ENCODE measurements around the gene HS3ST3A1.
"Not testable (repeated sequence)": the region's sequence is repeated elsewhere in the genome, so short reads cannot be mapped to it uniquely, and the experiment has no call there.

The HS3ST3A1 gene

GRCh38 chr17:13575922-13576419, 25.8 kb downstream of the HS3ST3A1 start:
- no peak for DNase-seq (ENCODE audit: low read depth)

- DNase-seq (ENCODE audit: low read depth), result no peak
These were observed 26.3 kb downstream of the HS3ST3A1 start for GRCh38 chr17:13575466-13575865.

- DNase-seq (ENCODE audit: low read depth), result no peak
These were observed 29.1 kb downstream of the HS3ST3A1 start for GRCh38 chr17:13572581-13572980.

- no peak for DNase-seq (ENCODE audit: low read depth)
These were observed 32.2 kb downstream of the HS3ST3A1 start for GRCh38 chr17:13569398-13570123.

GRCh38 chr17:13568582-13569397, 32.9 kb downstream of the HS3ST3A1 start:
- DNase-seq (ENCODE audit: low read depth), result no peak

GRCh38 chr17:13563866-13564265, 37.9 kb downstream of the HS3ST3A1 start:
- no peak for DNase-seq (ENCODE audit: low read depth)

- DNase-seq (ENCODE audit: low read depth), result no peak
These were observed 39.4 kb downstream of the HS3ST3A1 start for GRCh38 chr17:13562271-13562800.

- DNase-seq (ENCODE audit: low read depth), result no peak
These were observed 40.0 kb downstream of the HS3ST3A1 start for GRCh38 chr17:13561606-13562270.

GRCh38 chr17:13560935-13561334, 40.8 kb downstream of the HS3ST3A1 start:
- DNase-seq (ENCODE audit: low read depth), result no peak

GRCh38 chr17:13558588-13558987, 43.1 kb downstream of the HS3ST3A1 start:
- no peak for DNase-seq (ENCODE audit: low read depth)

- no peak for DNase-seq (ENCODE audit: low read depth)
These were observed 44.7 kb downstream of the HS3ST3A1 start for GRCh38 chr17:13557077-13557476.

GRCh38 chr17:13554231-13554630, 47.5 kb downstream of the HS3ST3A1 start:
- DNase-seq (ENCODE audit: low read depth), result no peak

- no peak for DNase-seq (ENCODE audit: low read depth)
These were observed 51.4 kb downstream of the HS3ST3A1 start for GRCh38 chr17:13550291-13550690.

GRCh38 chr17:13548576-13548975, 53.2 kb downstream of the HS3ST3A1 start:
- not testable (repeated sequence) for DNase-seq (ENCODE audit: low read depth)

- no peak for DNase-seq (ENCODE audit: low read depth)
These were observed 54.9 kb downstream of the HS3ST3A1 start for GRCh38 chr17:13546851-13547250.

GRCh38 chr17:13545941-13546340, 55.8 kb downstream of the HS3ST3A1 start:
- no peak for DNase-seq (ENCODE audit: low read depth)

- DNase-seq (ENCODE audit: low read depth), result no peak
These were observed 57.0 kb downstream of the HS3ST3A1 start for GRCh38 chr17:13544765-13545164.

GRCh38 chr17:13544292-13544691, 57.4 kb downstream of the HS3ST3A1 start:
- no peak for DNase-seq (ENCODE audit: low read depth)

GRCh38 chr17:13542636-13543035, 59.1 kb downstream of the HS3ST3A1 start:
- no peak for DNase-seq (ENCODE audit: low read depth)

- no peak for DNase-seq (ENCODE audit: low read depth)
These were observed 60.7 kb downstream of the HS3ST3A1 start for GRCh38 chr17:13541032-13541480.

- DNase-seq (ENCODE audit: low read depth), result no peak
These were observed 61.2 kb downstream of the HS3ST3A1 start for GRCh38 chr17:13540546-13540945.

- DNase-seq (ENCODE audit: low read depth), result no peak
These were observed 62.3 kb downstream of the HS3ST3A1 start for GRCh38 chr17:13539421-13539820.

All from stimulated activated CD8-positive, alpha-beta memory T cell treated with anti-CD3 and anti-CD28 coated beads, Interleukin-15, amount 100 ng/mL, for 24 hours (primary cell).